Cardiac muscle cell (in vitro differentiated cells and primary cell): Measurements from ENCODE around the gene LMAN1. TPM values are rescaled to one million over a fixed set of nuclear protein-coding genes. Genes with fewer than 3 reads are reported as not detected.

Experiments
- DNase-seq, 2 donors: peaks; one replicate each; pipeline versions ENCODE4 v3.0.0 to v3.0.0-alpha.2; 2010 to 2017; ENCODE audit warnings: low read depth in 1 of 2, low spot score in 1 of 2
- H3K27ac ChIP-seq: fragments of 200-600 bp; sonication (generic); 2 replicates; pipeline ENCODE4 v1.5.1; 2016
- H3K27me3 ChIP-seq: fragments of 200-600 bp; sonication (generic); 2 replicates; pipeline ENCODE4 v1.6.0; 2016; ENCODE audit warnings: control low read depth
- H3K36me3 ChIP-seq: fragments of 200-600 bp; sonication (generic); 2 replicates; pipeline ENCODE4 v1.5.1; 2016; ENCODE audit warnings: control low read depth
- H3K4me1 ChIP-seq: fragments of 200-600 bp; sonication (generic); 2 replicates; pipeline ENCODE4 v1.8.1; 2017; ENCODE audit warnings: low read depth, mild to moderate bottlenecking, mixed run types
- H3K4me3 ChIP-seq: fragments of 200-600 bp; sonication (generic); 2 replicates; pipeline ENCODE4 v1.5.1; 2016; ENCODE audit warnings: mild to moderate bottlenecking
- H3K9me3 ChIP-seq: fragments of 200-600 bp; sonication (generic); 2 replicates; pipeline ENCODE4 v1.5.1; 2017; ENCODE audit warnings: low read depth, mild to moderate bottlenecking, control low read depth
- CTCF ChIP-seq: IDR thresholded peaks from 2 replicates; pipeline ENCODE4 v1.5.1; 2012; ENCODE audit warnings: low read depth, mild to moderate bottlenecking, low read length
- polyA plus RNA-seq: library from polyadenylated mRNA; unstranded; fragments of >200 nt; fragmentation: Nextera tagmentation; extraction: Ambion mirVana; gene quantifications from 2 replicates; pipeline ENCODE4 v1.2.1, GENCODE V29; 2016
- total RNA-seq: library from RNA; depleted of rRNA; stranded (reverse); fragments of >200 nt; gene quantifications from 2 replicates; pipeline ENCODE4 v1.2.3, GENCODE V29; 2016

LMAN1 gene
- total and polyA plus RNA-seq, 2 experiments from 2014 or later, result 51.3 to 68.1 TPM

- Histone ChIP-seq H3K9me3 (no peaks in the 10 kb centered on the region), H3K36me3 (no peaks in the 10 kb centered on the region), H3K27ac (no peak overlapping the region), H3K4me3 (no peak overlapping the region), H3K27me3 (peaks cover 41% of the 10 kb centered on the region), H3K4me1 (no peaks in the 10 kb centered on the region)
- no peak for TF ChIP-seq CTCF
- DNase-seq, result no peak
Observed at GRCh38 chr18:59286341-59286740, 72.7 kb downstream of the LMAN1 start.

- no peak for TF ChIP-seq CTCF
- no peaks in the 10 kb centered on the region for H3K9me3 ChIP-seq
- DNase-seq, result no peak
- peaks cover 70% of the 10 kb centered on the region for H3K27me3 ChIP-seq
- no peak overlapping the region for H3K27ac ChIP-seq
- H3K36me3 ChIP-seq, result no peaks in the 10 kb centered on the region
- no peaks in the 10 kb centered on the region for H3K4me1 ChIP-seq
- no peak overlapping the region for H3K4me3 ChIP-seq
Observed at GRCh38 chr18:59282341-59282740, 76.7 kb downstream of the LMAN1 start.

DNA sequence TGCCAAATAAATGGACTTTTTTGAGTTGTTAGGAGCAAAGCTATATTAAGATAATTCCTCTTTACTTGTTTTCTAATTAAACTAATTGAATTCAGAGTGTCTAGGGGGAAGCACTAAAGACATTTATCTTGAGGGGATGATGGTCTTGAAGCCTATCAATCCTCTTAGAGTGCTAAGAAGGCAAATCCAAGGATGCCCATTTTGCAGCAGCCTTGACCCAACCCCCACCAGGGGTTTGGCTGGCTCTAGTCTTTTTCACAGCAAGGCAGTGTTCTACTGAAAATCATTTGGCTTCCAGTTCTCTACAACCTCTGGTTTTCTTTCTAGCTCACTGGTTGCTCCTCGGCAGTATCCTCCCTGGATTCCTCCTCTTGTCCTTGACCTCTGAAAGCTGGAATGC lies 79.3 kb downstream of the LMAN1 start:
- H3K4me1 ChIP-seq, result no peaks in the 10 kb centered on the region

DNA sequence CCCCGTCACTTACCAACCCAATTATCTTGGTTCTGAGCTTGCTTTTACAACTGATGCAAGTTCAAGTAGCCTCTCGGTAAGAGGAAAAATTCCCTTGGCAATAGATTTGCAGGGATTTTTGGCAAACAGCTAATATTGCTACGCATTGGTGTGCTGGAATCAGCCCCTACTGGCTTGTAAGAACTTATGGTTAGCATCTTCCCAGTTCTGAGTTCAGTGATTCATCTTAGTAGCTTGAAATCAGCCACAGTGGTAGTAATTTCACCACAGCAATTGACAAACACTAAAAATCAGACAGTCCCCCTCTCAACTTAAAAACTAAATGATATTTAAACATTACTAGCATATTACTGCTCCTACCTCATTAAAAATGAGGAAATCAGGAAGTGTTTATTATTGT lies 79.9 kb downstream of the LMAN1 start:
- no peaks in the 10 kb centered on the region for H3K36me3 ChIP-seq
- DNase-seq, result peak in 1 of 2 donors; percentile 18
- no peak for TF ChIP-seq CTCF
- no peaks in the 10 kb centered on the region for H3K4me1 ChIP-seq
- no peak overlapping the region for H3K4me3 ChIP-seq
- no peak overlapping the region for H3K27ac ChIP-seq
- peaks cover 100% of the 10 kb centered on the region for H3K27me3 ChIP-seq
- no peaks in the 10 kb centered on the region for H3K9me3 ChIP-seq

More for the DNA sequence above, 79.3 kb downstream of the LMAN1 start:
- no peak overlapping the region for H3K27ac ChIP-seq
- no peak for TF ChIP-seq CTCF
- no peaks in the 10 kb centered on the region for H3K9me3 ChIP-seq
- H3K4me3 ChIP-seq, result no peak overlapping the region
- H3K36me3 ChIP-seq, result no peaks in the 10 kb centered on the region
- peaks cover 96% of the 10 kb centered on the region for H3K27me3 ChIP-seq
- no peak for DNase-seq

GRCh38 chr18:59278793-59279192 lies 80.3 kb downstream of the LMAN1 start:
- H3K4me3 ChIP-seq, result no peak overlapping the region
- no peaks in the 10 kb centered on the region for H3K4me1 ChIP-seq
- H3K27ac ChIP-seq, result no peak overlapping the region
- no peaks in the 10 kb centered on the region for H3K36me3 ChIP-seq
- DNase-seq, result no peak
- no peaks in the 10 kb centered on the region for H3K9me3 ChIP-seq
- TF ChIP-seq CTCF, result no peak
- peaks cover 100% of the 10 kb centered on the region for H3K27me3 ChIP-seq

Other genes with a start within 250 kb of the LMAN1 start
- gene SEC11C, start 219.4 kb downstream of the LMAN1 start, total RNA-seq, result 11.6 and 75.6 TPM in 2 replicates
- gene SEC11C, start 219.4 kb downstream of the LMAN1 start, polyA plus RNA-seq, result 26.6 and 122 TPM in 2 replicates
- gene GRP, start 139.1 kb downstream of the LMAN1 start, total RNA-seq, result 0.42 and 1.2 TPM in 2 replicates
- gene GRP, start 139.1 kb downstream of the LMAN1 start, polyA plus RNA-seq, result not detected in 2 replicates
- gene RAX, start 85.8 kb downstream of the LMAN1 start, total RNA-seq, result 0.06 TPM in 1 of 2 replicates, not detected in the other
- gene RAX, start 85.8 kb downstream of the LMAN1 start, polyA plus RNA-seq, result 0.12 and 0.21 TPM in 2 replicates
- gene CPLX4, start 40.6 kb downstream of the LMAN1 start, total RNA-seq, result not detected in 2 replicates
- not detected in 2 replicates for gene CPLX4, start 40.6 kb downstream of the LMAN1 start, polyA plus RNA-seq